ENCODE measurements around the gene NKX6-2.
"Not testable (repeated sequence)": the region's sequence is repeated elsewhere in the genome, so short reads cannot be mapped to it uniquely, and the experiment has no call there.

NKX6-2 gene

GRCh38 chr10:132752378-132752777, 33.6 kb downstream of the NKX6-2 start:
- no peak for DNase-seq

DNA sequence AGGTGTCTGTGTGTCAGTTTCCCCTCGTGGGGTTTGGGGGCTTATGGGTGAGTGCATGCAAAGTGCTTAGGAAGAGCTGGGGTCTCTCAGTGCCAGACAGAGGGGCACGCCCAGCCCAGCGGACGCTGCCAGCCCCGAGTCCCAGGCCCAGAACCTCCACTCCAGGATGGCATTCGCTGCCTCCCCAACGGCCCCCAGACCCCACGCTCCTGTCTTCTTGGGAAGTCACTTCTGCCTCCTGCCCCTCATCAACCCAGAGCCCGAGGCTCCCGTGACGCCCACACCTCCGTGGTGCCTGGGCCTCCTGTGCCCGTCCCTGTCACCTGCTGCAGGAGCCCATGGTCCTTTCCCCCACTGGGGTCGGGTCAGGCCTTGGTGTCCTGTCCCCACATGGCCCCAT, 35.0 kb downstream of the NKX6-2 start:
- no peak for DNase-seq

DNA sequence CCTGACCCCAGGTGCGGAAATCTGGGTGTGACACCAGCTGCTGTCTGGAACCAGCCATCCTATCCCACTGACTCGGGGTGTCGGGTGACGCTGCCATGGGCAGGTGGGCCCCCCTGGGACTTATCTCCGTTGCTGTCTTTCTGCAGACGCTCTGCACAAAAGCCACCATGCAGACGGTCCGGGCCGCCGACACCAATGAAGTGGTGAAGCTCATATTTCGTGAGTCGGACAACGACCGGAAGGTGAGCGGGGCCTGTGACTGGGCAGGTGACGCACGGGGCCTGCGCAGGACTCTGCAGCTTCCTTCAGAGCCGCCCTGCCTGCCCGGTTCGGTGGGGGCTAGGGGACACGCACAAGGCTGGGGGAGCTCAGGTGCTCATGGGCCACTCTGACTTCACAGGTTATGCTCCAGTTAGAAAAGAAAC, 36.6 kb downstream of the NKX6-2 start:
- no peak for DNase-seq

- no peak for DNase-seq
Measured at GRCh38 chr10:132748545-132749370, 37.2 kb downstream of the NKX6-2 start.

DNA sequence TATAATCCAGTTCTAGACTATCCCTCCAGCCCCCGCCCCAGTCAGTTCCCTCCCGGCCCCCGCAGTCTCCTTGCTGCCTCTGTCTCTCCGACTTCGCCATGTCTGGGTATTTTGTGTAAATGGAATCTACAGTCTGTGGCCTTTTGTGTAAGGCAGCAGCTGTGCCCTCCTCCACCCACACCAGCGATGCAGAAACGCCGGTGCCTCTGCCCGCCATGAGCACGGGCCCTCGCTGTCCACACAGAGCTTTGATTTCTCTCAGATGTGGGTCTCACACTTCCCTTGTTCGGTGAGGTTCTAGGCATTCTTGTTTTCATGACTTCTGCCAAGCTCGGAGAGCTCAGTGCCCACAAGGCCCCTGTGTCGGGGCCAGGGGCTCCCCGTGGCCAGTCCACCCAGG, 37.8 kb downstream of the NKX6-2 start:
- no peak for DNase-seq

GRCh38 chr10:132746801-132747625, 38.9 kb downstream of the NKX6-2 start:
- DNase-seq, result no peak

- no peak for DNase-seq
Measured at GRCh38 chr10:132746386-132746785, 39.6 kb downstream of the NKX6-2 start.

- no peak for DNase-seq
Measured at GRCh38 chr10:132745971-132746370, 40.0 kb downstream of the NKX6-2 start.

DNA sequence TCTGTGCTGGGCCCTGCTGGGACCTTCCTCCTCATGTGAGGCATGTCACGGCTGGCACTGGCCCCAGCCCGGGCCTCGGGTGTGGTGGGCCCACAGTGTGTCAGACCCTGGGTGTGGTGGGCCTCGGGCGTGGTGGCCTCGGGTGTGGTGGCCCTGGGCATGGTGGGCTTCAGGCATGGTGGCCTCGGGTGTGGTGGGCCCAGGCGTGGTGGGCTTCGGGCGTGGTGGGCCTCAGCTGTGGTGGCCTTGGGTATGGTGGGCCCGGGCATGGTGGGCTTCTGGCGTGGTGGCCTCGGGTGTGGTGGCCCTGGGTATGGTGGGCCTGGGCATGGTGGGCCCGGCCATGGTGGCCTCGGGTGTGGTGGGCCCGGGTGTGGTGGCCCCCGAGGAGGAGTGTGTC, 40.4 kb downstream of the NKX6-2 start:
- no peak for DNase-seq

GRCh38 chr10:132744839-132745238, 41.1 kb downstream of the NKX6-2 start:
- DNase-seq, result no peak

DNA sequence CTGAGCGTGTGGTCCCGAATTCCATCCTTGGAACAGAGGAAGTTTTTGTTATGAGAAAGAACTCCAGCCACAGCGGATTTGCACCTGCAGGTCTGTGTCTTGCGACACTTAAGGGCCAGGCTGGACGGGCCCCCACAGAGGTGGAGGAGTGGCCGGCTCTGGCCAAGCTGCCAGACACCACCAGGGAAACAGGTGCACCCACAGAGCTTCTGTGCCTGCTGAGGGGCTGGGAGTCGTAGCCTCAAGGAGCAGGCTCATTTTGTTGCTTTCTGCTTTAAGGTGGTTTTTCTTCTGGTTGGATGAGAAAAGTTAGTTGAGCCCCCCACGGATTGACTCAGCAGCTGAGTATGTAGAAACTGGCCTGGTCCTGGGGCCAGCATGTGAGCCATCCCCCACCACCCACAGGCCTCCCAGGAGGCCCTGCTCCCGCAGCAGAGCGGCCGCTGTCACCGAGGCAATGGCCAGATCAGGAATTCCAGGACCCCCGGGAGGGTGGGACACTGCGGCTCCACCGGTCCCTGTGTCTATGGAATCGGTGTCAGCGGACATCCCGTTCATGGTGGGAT, 41.9 kb downstream of the NKX6-2 start:
- DNase-seq, result no peak

- DNase-seq, result not testable (repeated sequence)
Measured at GRCh38 chr10:132743196-132743924, 42.6 kb downstream of the NKX6-2 start.

DNA sequence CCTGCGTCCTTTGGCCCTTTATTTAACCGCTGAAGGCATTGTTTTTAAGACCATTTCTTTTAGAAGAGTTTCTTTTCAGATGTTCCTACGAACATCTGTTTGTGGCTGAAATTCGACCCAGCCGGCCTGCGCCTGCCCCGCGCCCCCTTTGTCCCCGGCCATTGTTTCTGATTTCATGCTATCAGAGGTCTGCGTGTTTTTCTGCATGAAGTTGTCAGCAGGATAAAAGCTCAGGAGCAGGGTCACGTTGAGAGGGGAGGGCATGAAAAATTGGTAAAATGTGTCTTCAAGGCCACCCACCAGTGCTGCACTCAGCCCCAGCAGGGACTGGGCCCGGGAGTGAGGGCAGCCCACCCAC, 43.1 kb downstream of the NKX6-2 start:
- no peak for DNase-seq

DNA sequence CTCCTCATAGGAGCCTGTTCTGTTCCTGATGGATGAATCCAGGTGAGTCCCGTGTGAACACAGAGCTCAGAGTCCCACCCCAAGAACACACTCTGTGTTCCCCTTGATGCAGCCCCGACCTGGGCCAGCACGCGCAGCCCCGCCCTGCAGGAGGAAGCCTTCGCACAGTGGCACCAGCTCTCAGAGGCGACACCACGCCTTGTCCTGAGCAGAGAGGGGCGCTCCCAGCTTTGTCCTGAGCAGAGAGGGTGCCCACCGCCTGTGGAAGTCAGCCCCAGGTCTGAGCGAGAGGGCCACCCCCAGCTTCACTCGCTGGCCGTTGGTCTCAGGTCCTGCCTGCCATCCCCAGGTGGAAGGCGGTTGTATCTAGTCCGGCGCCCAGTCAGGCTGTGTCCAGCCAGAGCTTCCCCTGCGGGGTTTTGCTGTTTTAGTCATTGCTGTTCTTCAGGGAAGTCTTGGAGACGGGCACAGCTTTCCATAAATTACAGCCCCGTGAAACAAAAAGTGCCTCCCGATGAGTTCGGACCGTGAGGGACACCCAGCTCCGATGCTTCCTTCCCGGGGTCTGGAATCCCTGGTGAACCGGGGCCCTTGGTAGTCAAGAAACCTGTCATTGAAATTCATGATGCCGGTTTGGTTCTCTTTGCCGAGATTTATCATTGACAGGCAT, 43.6 kb downstream of the NKX6-2 start:
- DNase-seq, result no peak

GRCh38 chr10:132740588-132740987, 45.4 kb downstream of the NKX6-2 start:
- no peak for DNase-seq

GRCh38 chr10:132739225-132739613, 46.7 kb downstream of the NKX6-2 start:
- no peak for DNase-seq

GRCh38 chr10:132738454-132739224, 47.3 kb downstream of the NKX6-2 start:
- DNase-seq, result no peak

GRCh38 chr10:132737390-132738048, 48.4 kb downstream of the NKX6-2 start:
- DNase-seq, result no peak

DNA sequence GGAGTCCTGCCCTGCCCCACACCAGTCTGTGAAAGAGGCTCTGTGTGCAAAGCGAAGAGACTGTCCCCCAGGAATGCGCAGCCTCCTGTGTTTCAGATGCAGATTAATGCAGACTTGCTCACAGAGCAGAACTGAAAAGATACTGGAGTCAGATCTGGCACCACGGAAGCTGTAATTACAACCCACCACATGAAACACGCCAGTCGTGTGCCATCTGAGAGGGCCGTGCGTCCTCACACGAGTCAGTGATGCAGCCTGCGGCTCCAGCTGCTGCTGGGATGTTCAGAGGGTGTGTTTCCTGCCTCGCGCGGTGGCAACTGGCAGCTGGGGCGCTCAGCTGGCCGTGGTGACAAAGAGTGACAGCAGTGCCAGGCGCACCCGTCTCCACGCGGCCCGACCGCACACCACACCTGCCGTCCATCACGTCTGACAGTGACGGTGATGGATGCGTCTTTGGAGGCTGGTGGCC, 50.0 kb downstream of the NKX6-2 start:
- no peak for DNase-seq

DNA sequence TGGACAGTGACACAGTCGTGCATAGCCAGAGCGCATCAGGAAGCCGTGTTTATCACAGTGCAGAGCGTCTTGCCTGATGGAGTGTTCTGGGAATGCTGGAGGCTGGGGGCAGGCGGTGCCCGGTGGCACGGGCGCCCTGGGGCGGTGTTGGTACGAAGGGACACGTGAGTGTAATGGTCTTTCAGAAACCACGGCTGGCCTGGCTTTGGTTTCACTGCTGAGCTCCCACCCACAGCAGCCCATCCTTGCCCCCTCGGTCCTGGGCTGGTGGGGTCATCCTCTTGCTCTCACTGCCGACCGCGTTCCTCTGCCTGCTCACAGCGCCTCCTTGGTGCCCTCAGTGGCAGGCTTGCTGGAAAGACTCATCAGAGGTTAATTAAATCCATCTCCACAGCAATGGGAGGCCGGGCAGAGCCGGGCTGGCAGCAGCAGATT, 50.6 kb downstream of the NKX6-2 start:
- DNase-seq, result no peak

DNA sequence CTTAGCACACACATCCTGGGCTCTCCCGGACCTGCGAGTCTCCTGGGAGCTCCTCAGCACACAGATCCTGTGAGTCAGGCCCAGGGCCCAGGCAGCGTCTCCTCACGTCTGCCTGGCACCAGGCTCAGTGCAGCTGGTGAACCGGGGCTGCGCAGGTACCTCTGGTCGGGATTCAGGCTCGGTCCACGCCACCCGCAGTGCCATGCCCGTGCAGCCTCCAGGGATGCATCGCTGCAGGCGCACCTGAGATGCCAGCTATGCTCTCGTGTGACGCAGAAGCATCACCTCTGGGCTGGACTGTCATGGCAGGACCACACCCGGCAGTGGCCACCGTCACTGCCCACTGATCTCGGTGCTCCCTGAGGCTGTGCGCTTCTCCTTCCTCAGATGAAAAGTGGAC, 52.0 kb downstream of the NKX6-2 start:
- DNase-seq, result no peak
